ENCODE results near the gene MTCP1. TPM values are rescaled to one million over a fixed set of nuclear protein-coding genes. Genes with fewer than 3 reads are reported as not detected.

The MTCP1 gene
- total and polyA plus RNA-seq, 9 of the 15 experiments (the other 6 are each of a cell fraction or from before 2014, with no cell fraction given) = 12.7 to 28.0 (median 22.9) TPM

- WGBS (ENCODE audit: insufficient coverage, low coverage, missing lambda C conversion rate) = 49% methylated on average over 5 of the region's 5 CpGs
- H3K36me3 ChIP-seq (ENCODE audit: control insufficient read depth, insufficient read depth, low read length) = peaks cover 25% of the 10 kb centered on the region; the same call in 2 of the 3 replicates
- H2AFZ ChIP-seq (ENCODE audit: low read depth, low read length) = no peak overlapping the region
- H3K4me2 ChIP-seq (ENCODE audit: insufficient read depth, low read length) = no peak overlapping the region
- H3K79me2 ChIP-seq (ENCODE audit: control insufficient read depth, insufficient read depth, low read length) = peaks cover 34% of the 10 kb centered on the region
- in situ Hi-C loops (cut with MboI) = no loop called here
- peak; percentile 41; the same call in 2 of the 3 replicates for ATAC-seq
- no peaks in the 10 kb centered on the region for H3K9me3 ChIP-seq (replicated peaks; ENCODE audit: control insufficient read depth, insufficient read depth, low read depth, low read length)
- H3K4me1 ChIP-seq (replicated peaks in 1 of 2; ENCODE audit: control insufficient read depth in 2 of 2, insufficient read depth in 2 of 2, low read length in 2 of 2) = peaks cover 0 to 12% of the 10 kb centered on the region in 2 experiments; a peak in 2 of 5 replicates
- intact Hi-C loops (cut with micrococcal nuclease) = no loop called here
- H3K9me1 ChIP-seq (ENCODE audit: control insufficient read depth, insufficient read depth, low read length) = no peaks in the 10 kb centered on the region
- H3K4me3 ChIP-seq = no peak overlapping the region
- peak overlapping the region; percentile 40; the same call in 1 of the 3 replicates for H3K27ac ChIP-seq (ENCODE audit: extremely low read depth, low read depth, low read length)
- H4K20me1 ChIP-seq (replicated peaks; ENCODE audit: control insufficient read depth, insufficient read depth, low read length) = 0 out of 2 replicates have a peak, but pooled peaks cover 3% of the 10 kb centered on the region
- H3K9ac ChIP-seq (ENCODE audit: insufficient read depth in 1 of 2, low read depth in 2 of 2, low read length in 2 of 2) = no peak overlapping the region
- BruUV-seq (replicated peaks) = no TSS peak
- no peak for FAIRE-seq
- ChIA-PET POLR2A (interaction anchor here (0.5 to 1.7 kb wide), 3 partner anchors 9 to 169 kb away, joined by 3 to 4 read pairs (median 4); partner anchors contain the start of gene VBP1), CTCF (ENCODE audit: low intra/inter-chr PET ratio) (no interaction called here)
- no peaks in the 10 kb centered on the region for H3K27me3 ChIP-seq (ENCODE audit: control insufficient read depth in 2 of 2, insufficient read depth in 2 of 2, low read length in 2 of 2)
- no peak for DNase-seq (ENCODE audit: extremely low read depth in 1 of 4, low spot score in 3 of 4)
- TF ChIP-seq, protein P1, sequence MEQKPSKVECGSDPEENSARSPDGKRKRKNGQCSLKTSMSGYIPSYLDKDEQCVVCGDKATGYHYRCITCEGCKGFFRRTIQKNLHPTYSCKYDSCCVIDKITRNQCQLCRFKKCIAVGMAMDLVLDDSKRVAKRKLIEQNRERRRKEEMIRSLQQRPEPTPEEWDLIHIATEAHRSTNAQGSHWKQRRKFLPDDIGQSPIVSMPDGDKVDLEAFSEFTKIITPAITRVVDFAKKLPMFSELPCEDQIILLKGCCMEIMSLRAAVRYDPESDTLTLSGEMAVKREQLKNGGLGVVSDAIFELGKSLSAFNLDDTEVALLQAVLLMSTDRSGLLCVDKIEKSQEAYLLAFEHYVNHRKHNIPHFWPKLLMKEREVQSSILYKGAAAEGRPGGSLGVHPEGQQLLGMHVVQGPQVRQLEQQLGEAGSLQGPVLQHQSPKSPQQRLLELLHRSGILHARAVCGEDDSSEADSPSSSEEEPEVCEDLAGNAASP (IDR thresholded peaks at IDR 0.05) = no peak
- TF ChIP-seq MAFF (IDR thresholded peaks at IDR 0.05; ENCODE audit: low read length) (peak; percentile 35; the same call in 1 of the 2 replicates), SMARCB1 (IDR thresholded peaks at IDR 0.05; ENCODE audit: insufficient read length, low read depth) (no peak), POLR2G (IDR thresholded peaks at IDR 0.05; ENCODE audit: low read depth, low read length) (no peak), ELF1 (tag; IDR thresholded peaks at IDR 0.05) (no peak), HEY1 (CRISPR knock-in tag; IDR thresholded peaks at IDR 0.05; ENCODE audit: borderline replicate concordance) (no peak), SRSF9 (IDR thresholded peaks at IDR 0.05; ENCODE audit: borderline replicate concordance, low read depth, low read length) (no peak), SMARCA4 (IDR thresholded peaks at IDR 0.05) (no peak), ZNF316 (IDR thresholded peaks at IDR 0.05) (peak; percentile 60), POLR2AphosphoS5 (IDR thresholded peaks at IDR 0.05; ENCODE audit: control insufficient read depth, insufficient read depth, low read depth, low read length) (no peak), MXI1 (IDR thresholded peaks at IDR 0.05; ENCODE audit: low read depth, low read length) (no peak), PHB2 (IDR thresholded peaks at IDR 0.05; ENCODE audit: low read depth) (no peak), ZNF668 (CRISPR knock-in tag; IDR thresholded peaks at IDR 0.05) (no peak), NFE2 (IDR thresholded peaks at IDR 0.05; ENCODE audit: low read depth) (peak; percentile 78), ZNF146 (CRISPR knock-in tag; IDR thresholded peaks at IDR 0.05; ENCODE audit: unreplicated experiment) (no peak), C11orf30 (IDR thresholded peaks at IDR 0.05; ENCODE audit: low read depth) (peak; percentile 73)
- TF ChIP-seq, protein P2, sequence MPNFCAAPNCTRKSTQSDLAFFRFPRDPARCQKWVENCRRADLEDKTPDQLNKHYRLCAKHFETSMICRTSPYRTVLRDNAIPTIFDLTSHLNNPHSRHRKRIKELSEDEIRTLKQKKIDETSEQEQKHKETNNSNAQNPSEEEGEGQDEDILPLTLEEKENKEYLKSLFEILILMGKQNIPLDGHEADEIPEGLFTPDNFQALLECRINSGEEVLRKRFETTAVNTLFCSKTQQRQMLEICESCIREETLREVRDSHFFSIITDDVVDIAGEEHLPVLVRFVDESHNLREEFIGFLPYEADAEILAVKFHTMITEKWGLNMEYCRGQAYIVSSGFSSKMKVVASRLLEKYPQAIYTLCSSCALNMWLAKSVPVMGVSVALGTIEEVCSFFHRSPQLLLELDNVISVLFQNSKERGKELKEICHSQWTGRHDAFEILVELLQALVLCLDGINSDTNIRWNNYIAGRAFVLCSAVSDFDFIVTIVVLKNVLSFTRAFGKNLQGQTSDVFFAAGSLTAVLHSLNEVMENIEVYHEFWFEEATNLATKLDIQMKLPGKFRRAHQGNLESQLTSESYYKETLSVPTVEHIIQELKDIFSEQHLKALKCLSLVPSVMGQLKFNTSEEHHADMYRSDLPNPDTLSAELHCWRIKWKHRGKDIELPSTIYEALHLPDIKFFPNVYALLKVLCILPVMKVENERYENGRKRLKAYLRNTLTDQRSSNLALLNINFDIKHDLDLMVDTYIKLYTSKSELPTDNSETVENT (CRISPR knock-in tag; IDR thresholded peaks at IDR 0.05) = no peak
- TF ChIP-seq, protein P3, sequence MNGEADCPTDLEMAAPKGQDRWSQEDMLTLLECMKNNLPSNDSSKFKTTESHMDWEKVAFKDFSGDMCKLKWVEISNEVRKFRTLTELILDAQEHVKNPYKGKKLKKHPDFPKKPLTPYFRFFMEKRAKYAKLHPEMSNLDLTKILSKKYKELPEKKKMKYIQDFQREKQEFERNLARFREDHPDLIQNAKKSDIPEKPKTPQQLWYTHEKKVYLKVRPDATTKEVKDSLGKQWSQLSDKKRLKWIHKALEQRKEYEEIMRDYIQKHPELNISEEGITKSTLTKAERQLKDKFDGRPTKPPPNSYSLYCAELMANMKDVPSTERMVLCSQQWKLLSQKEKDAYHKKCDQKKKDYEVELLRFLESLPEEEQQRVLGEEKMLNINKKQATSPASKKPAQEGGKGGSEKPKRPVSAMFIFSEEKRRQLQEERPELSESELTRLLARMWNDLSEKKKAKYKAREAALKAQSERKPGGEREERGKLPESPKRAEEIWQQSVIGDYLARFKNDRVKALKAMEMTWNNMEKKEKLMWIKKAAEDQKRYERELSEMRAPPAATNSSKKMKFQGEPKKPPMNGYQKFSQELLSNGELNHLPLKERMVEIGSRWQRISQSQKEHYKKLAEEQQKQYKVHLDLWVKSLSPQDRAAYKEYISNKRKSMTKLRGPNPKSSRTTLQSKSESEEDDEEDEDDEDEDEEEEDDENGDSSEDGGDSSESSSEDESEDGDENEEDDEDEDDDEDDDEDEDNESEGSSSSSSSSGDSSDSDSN (IDR thresholded peaks at IDR 0.05; ENCODE audit: borderline replicate concordance in 1 of 2, low read depth in 2 of 2, low read length in 2 of 2) = no peak
These were observed 24.0 kb downstream of the MTCP1 start for GRCh38 chrX:155046811-155047528.
